Left kidney (tissue), 2 donors: ENCODE measurements around the gene ATP8A2. TPM values are rescaled to one million over a fixed set of nuclear protein-coding genes. Genes with fewer than 3 reads are reported as not detected.
"Not testable (repeated sequence)": the region's sequence is repeated elsewhere in the genome, so short reads cannot be mapped to it uniquely, and the experiment has no call there.

ENCODE experiments used
- DNase-seq: peaks from one replicate; pipeline ENCODE4 v3.0.0-alpha.2; 2013
- polyA plus RNA-seq: library from polyadenylated mRNA; unstranded; fragments of 120-200 nt; gene quantifications from one replicate; pipeline ENCODE4 v1.2.1, GENCODE V29; 2013; ENCODE audit not compliant: insufficient read length

Gene ATP8A2
- polyA plus RNA-seq, 1 donor, result 6.8 TPM

DNA sequence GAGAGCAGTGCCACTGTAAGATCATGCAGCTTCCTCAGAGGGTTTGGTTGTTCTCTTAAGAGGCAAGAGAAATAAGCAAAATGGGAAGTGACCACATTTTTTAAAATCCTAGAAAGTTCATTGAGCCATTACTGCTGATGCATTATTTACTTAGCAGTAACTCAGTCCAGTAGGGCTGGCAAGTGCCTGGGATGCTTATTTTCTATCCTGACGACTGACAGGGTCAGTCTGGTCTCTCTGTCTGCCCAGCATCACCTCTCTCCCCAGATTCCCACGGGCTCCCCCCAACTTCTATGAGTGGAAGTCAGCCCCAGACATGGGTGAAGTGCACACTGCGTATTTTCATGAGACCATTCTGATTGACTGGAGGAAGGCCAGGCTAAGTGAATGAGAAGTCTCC, 669.7 kb downstream of the ATP8A2 start:
- no peak for DNase-seq

DNA sequence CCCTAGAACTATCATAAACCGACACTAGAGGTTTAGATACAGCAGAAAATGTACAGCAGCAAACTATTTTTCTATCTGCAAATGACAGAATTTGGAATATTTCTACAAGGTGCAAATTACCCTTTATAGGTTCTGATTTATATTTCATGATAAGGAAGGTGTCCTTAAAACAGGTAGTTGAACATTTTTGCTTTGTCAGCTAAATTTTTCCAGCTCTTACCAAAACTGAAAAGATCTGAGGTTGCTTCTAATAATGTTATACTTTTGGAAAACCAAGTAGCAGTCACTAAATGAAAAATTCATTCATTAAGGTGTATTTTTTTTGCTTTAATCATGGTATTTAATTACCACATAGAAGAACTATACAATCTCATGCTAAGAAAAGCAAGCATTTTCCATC, 671.0 kb downstream of the ATP8A2 start:
- DNase-seq, result no peak

DNA sequence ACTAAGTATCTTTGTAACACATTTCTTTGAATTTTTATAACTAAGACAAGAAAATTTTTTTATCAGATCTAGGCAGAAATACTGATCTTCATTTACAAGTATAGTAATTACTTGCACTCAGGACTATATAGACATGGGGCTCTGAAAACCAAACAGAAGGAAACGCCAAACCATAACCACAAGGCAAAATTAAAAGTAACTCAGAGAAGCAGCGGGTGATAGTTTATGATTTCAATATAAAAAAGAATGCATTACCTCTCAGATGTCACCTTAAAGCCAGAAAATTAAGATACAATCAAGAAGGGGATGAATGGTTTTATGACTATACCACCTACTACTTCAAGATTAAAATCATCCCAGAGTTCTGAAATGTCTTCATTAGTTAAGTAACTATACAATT, 673.4 kb downstream of the ATP8A2 start:
- DNase-seq, result no peak

DNA sequence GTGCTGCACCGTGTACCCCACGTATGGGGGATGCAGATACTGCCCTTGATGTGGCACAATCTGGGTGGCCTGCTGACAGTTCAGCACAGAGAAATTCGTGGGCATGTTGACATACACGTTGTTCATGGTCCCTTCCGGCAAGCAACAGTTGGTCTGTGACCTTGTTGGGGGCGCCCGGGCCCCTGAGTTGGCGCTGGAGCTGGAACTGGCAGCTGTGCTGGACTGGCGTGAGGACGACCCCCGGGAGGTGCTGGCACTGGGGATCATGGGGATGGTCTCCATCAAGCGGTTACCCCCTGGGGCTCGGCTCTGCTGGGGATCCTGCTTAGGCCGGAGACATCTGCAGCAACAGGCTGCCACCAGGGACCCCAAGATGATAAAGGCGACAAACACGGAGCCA, 674.9 kb downstream of the ATP8A2 start:
- no peak for DNase-seq

DNA sequence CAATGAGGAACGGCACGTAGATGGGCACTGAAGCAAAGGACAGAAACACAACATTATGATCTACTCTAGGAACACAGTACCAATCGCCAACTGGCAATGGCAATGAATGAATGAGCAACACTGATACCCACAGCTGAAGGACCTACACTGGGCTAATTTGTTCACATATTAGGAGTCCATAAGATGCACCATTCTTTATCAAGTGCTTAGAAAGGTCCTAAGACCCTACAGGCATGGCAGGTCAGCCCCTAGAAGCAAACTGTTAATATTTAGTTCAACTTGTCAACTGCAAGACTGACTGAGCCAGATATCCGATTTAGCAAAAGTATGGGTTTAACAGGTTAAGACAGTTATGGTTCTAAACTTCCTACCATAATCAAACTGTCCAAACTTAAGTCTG, 675.3 kb downstream of the ATP8A2 start:
- DNase-seq, result no peak

DNA sequence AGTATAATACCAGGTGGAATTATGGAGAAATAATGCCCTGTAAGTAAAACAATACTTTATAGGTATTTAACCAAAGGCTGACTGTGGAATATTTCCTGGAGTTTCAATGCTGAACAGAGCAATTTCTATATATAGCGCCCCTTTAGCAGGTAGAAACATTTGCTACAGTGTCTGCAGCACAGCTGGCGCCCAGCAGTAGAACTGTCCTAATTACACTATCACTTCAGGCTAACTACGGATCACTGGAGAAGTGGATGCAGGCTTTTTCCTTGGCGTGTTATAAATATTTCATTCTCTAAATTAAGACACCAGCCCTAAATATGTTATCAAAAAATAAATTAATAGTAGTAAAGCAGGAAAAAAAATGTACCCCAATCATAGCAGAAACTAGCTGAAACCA, 677.0 kb downstream of the ATP8A2 start:
- DNase-seq, result no peak

DNA sequence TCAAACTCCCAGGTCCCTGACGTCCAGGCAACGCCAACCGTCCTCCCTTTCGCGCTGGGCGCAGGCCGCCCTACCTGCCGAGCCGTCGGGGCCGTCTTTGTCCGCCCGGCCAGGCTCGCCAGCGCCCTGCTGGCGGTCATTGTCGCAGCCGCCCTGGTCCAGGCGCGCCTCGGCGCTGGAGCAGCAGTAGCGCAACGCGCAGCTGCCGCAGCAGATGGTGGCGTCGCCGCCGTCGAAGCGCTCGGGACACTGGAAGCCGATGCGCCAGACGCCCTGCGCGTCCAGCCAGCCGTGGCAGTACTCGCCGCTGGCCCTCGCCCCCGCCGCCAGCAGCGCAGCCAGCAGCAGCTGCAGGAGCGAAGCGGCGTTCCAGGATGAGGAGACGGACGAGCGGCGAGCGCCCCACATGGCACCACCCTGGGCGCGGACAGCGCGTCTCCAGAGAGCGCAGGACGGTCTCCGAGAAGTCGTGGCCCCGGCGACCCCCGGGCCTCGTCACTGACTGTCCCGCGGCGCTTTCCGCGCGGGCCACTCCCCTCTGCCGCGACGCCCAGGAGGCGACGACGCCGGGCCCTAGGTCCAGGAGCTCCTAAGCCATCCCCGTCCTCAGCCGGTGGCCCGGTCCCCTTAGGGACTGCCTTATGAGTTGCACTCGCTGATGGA, 678.9 kb downstream of the ATP8A2 start:
- DNase-seq, result no peak

DNA sequence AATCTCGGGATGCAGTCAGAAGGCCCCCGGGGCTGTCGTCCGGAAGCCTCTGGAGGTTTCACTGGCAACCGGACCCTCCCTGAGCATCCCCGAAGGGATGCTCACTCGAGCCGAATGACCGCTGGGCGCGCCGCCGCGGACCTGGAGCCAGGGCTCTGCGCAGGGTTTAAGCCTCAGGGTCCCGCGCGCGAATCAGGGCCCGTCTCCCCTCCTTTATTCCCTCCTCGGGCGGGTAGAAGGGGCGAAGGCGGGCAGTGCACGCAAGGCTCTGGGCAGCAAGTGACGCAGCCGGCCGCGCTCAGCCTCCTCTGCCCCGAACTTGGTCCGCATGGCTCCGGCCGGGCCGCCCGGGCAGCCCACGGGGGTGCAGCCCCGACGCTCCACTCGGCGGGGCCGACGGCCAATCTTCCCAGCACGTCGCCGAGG, 679.5 kb downstream of the ATP8A2 start:
- no peak for DNase-seq

DNA sequence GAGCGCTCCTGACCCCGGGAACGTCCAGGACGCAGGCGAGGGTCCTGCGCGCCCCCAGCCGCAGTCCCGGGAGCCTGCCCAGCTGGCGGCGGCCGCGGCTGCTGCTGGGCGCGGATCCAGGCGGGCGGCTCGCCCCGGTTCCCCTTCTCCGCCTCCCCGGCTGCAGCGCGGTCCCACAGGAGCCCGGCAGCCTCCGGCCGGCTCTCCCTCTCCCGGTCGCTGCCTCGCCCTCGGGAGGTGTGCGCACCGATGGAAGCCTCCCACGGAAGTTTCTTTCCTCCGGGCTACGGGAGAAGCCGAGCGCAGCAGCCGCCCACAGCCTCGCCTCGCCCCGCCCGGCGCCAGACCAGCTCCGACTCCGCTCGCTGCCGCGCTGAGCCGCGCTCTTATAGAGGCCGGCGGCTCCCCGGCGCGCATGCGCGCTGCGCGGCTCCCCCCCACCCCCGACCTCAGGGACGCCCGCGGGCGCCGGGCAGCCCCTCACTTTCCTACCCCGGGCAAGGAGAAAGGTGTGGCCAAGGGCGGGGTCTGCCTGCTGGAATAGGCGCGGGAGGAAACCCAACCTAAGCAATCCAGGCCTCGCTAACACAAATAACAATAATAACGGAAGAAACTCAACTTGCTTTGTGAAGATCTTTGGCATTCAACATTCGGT, 680.0 kb downstream of the ATP8A2 start, which contains the start of gene SHISA2:
SHISA2 (minus strand) TSS at position 360 of the 655 bp plus-strand sequence. CDS start 1,041 bp downstream, outside the sequence.
- peak; percentile 73 for DNase-seq

DNA sequence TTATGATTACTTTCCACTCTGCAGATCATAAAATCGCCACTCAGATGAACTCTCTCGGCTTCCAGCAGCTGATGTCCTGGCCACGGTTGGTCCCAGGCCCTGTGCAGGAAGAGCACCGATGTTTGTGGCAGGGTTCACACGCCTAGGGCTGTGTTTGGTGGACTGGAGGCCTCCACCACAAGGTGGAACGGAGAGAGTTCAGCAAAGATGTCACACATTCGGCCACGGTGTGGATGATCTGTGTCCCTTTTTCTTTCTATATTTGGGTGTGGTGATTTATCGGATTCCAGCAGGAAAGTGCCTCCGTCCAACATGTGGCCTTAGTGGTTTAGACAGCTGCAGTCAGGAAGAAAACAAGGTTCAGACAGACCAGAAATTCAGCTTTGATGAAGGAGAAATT, 680.6 kb downstream of the ATP8A2 start:
- no peak for DNase-seq

DNA sequence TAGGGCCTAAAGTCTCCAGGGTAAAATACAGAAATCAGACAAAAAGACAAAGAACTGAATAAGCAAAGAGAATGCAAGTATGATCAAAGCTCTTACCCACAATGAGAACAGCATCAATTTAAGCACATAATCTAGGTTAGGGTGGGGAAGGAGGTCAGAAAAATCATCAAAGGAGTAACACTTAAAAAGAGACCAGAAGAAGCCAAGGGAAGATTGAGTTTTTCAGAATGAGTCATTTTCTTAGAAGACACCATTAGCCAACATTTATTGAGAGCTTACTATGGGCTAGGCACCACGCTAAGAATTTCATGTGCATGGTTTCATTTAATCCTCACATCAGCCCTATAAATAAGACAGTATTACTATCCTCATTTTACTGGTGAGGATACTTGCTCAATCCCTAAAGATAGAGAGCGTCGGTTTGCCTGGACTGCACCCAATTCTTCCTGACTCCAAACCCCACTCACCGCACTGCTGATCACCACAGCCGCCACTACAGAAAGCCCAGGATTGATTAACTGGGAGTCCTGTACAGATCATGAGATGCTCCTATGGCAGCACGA, 681.7 kb downstream of the ATP8A2 start:
- DNase-seq, result no peak

DNA sequence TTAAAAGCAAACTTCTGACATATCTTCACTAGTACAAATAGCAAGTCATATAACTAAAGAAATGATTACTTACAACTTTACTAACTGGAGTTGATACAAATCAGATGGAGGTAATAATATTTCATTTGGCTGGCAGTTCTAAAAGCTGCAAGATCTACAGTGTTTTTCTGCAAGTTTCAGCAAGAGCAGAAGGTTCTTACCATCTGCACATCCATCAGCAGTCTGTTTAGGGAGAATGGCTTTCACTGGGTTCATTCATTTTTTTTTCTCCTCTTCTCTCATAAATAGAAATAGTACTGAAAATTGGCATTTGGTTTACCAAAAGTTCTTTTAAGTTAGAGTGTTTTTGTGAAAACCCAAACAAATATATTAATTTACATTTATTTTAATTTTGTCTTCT, 683.1 kb downstream of the ATP8A2 start:
- DNase-seq, result no peak

DNA sequence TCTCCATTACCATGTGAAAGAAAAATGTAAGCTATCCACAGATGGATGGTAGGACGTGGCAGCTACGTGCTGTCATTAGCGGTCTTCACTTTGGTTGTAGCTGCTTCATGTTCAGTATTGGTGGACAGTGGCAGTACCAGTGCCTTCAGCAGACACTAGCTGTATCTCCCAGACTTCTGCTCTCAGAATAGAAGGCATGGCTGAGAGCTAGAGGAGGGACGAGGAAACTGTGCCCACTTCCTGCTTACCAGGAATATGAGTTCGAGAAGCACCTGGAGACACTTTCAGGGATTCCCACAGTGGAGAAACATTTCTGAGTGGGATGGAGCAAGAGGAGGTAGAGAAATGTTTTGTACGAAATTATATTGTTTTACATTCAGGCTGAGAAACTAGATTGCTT, 686.9 kb downstream of the ATP8A2 start:
- DNase-seq, result no peak

DNA sequence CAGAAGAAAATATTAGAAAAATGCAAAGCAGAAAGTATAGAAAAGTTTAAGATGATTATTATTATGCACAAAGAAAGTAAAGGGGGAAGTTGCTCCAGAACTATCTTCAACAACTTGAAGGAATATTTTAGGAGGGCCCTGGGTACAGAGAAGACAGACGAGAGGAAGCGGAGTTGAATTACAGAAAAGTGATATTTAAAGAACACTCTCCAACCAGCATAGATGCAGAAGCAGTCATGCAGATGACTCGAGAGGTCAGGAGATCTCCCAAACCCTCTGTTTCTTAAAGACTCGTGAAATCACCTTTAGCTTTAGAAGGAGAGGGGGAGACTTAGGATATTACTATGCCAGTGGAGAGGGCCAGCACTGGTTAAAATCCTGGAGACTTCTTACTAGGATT, 688.6 kb downstream of the ATP8A2 start:
- no peak for DNase-seq

DNA sequence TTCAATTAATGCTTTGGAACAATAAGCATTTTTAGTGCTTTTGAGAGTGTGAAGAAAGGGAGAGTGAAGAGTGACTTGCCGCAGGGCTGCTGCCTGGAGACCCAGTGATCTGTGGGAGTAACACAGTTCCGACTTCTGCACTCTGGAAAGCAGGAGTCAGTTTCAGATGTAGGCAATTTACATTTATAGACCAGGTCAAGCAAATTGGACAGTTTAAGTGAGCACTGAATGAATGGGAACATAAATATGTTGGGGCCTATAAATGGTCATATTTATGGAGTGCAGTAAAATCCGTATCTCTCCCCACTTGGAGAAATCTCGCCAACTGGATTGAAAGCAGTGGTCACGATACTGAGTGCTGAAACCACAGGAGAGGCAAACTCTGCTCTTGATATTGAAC, 689.5 kb downstream of the ATP8A2 start:
- DNase-seq, result no peak

DNA sequence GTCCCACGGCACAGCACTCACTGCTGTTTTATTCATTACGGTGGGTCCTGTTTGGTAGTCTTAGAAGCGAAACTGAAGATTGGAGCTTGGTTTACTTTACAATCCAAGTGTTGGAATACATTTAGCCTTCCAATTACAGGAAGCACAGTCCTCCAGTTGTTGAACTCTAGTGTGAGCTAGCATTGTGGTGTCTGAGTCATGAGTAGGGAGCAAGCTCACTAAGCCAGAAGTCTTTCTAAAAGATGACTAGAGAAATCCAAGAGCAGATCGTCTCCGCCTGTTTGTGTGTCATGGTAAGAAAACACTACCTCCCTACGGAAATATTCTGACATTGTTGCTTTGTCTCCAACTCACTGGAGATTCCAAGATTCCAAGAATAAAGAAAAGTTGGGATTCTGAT, 690.2 kb downstream of the ATP8A2 start:
- DNase-seq, result no peak

DNA sequence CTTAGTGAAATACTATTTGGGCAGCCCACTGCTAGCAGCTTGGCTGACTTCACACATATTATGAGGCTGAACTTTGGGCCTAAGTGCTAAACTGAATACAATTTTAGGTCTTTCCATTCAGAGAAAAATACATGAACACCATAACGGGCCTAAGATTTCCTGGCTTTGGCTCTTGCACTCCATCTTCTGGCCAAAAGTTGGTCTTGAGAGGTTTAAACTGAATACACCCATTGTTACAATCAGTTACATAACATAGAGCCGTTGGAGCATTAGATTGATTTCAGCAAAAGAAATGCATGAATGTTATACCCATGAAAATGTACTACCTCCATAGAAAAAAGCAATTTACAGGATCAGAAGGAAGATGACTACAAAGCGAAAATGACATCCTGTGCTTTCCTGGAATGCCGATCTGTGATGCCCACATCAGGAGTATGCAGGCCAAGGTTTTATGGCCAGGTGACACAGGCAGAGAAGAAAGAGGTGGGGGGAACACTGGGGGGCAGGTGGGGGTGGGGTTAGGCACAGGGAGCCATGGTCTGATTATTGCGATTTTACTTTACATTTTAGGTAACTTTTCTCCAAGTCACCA, 691.2 kb downstream of the ATP8A2 start:
- peak; percentile 81 for DNase-seq

DNA sequence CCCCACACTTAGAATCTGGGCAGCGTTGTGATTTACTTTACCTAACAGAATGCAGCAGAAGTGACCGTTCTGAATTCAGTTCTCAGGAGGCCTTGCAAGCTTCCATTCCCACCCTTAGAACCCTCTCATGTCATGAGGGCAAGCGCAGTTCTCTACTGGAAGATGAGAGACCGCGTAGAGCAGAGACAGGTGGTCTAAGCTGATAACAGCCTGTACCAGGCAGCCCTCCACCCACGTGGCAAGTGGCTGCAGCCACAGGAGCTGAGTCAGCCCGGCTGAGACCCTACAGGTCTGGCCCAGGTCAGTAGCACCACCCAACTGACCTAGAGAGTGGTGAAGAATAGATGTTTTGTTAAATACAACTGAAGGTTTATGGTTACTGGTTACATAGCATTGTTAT, 694.7 kb downstream of the ATP8A2 start:
- DNase-seq, result not testable (repeated sequence)

DNA sequence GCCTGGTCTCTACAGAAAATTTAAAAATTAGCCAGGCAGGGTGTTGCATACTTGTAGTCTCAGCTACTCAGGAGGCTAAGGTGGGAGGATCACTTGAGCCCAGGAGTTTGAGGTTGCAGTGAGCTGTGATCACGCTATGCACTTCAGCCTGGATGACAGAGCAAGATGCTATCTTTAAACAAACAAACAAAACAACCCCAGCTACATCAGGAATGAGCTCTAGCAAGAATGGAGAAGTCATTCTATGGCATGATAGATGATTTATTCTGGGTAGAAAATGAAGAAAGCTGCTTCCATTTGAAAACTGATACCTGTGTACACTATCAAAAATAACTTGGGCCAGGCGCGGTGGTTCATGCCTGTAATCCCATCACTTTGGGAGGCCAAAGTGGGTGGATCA, 695.8 kb downstream of the ATP8A2 start:
- no peak for DNase-seq

DNA sequence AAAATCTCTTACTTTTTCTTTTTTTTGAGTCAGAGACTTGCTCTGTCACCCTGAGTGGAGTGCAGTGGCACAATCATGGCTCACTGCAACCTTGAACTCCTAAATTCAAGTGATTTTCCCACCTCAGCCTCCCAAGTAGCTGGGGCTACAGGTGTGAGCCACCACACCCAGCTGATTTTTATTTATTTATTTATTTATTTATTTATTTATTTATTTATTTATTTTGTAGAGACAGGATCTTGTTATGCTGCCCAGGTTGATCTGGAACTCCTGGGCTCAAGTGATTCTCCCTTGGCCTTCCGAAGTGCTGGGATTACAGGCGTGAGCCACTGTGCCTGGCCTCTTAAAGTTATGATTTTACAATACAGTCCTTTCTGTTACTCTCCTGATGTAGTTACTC, 696.6 kb downstream of the ATP8A2 start:
- DNase-seq, result not testable (repeated sequence)

DNA sequence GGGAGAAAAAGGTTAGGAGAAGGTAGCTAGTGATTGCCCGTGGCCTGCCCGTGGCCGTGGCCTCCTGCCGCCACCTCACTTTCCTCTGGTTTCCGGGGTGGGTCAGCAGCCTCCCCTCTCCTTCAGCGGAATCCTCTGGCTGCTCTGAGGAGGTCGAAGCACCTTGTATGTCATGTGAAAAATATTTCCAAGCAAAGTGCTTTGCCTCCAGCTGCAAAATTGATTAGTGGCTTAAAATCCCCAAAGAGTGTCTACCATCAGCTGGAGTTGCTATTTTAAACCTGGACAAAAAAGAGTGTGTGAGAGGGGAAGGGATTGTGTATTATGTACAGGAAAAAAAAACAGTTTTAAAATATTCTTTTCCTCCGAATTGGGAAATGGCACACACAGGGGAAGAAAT, 697.9 kb downstream of the ATP8A2 start:
- not testable (repeated sequence) for DNase-seq

DNA sequence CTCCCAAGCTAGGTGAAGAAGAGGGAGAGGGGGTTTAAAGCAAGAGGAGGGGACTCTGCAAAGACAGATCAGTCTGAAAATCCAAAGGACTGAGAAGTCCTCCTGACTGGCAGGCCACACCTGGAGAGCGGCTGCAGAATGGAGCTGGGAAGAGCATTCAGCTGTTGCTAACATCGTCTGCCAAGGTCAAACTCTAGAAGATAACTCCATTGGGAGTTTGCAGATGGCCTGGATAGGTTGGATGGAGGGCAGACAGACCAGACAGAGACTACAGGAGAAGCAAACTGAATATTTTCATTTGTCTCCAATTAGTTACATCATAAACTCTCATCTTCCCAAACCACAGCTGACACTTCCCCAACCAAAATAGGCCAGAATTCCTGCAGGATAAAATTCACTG, 699.9 kb downstream of the ATP8A2 start:
- no peak for DNase-seq

DNA sequence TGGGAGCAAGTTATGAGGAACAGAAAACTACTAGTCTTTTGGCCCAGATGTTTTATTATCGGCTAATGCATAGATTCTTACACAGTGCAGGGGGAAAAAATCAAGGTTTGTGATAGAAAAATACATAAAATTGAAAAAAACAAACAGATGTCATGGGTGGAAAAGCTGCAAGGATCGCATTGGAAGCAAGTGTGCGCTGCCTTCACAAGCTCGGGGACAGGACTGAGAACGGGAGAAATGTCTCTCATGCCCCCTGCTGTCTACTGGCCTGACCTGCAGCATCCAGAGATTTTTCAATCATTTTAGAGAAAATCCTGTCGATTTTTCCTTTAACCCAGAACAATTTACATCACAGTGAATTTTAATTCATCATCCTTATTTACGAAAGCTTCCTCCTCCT, 700.6 kb downstream of the ATP8A2 start:
- DNase-seq, result not testable (repeated sequence)
